Measurements from ENCODE around the gene FSIP1. TPM values are rescaled to one million over a fixed set of nuclear protein-coding genes. Genes with fewer than 3 reads are reported as not detected.

Gene FSIP1
- total RNA-seq, 4 donors from 2014 or later = 0.83 to 4.6 (median 1.4) TPM

DNA sequence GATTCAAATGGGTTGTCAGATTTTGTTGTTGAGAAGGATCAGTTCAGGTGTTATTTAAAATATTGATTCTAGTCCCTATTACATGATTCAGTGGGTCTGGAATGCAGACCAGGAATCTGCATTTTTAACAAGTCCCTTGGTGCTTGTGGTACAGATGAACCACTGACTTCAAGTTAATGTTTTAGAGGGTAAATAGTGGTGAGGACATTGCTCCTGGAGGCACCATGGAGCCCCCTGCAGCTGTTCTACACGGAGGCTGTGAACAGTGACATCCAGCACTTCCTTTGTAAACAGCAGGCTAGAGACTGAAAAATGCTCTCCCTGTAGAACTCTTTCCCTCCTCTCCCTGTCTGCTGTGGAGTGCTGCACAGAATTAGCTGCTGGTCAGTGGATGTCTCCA, 4.8 kb upstream of the FSIP1 start:
- no peaks in the 10 kb centered on the region for H3K9me3 ChIP-seq
- TF ChIP-seq POLR2A (IDR thresholded peaks at IDR 0.05; ENCODE audit: low read depth) = no peak
- TF ChIP-seq, protein P1, sequence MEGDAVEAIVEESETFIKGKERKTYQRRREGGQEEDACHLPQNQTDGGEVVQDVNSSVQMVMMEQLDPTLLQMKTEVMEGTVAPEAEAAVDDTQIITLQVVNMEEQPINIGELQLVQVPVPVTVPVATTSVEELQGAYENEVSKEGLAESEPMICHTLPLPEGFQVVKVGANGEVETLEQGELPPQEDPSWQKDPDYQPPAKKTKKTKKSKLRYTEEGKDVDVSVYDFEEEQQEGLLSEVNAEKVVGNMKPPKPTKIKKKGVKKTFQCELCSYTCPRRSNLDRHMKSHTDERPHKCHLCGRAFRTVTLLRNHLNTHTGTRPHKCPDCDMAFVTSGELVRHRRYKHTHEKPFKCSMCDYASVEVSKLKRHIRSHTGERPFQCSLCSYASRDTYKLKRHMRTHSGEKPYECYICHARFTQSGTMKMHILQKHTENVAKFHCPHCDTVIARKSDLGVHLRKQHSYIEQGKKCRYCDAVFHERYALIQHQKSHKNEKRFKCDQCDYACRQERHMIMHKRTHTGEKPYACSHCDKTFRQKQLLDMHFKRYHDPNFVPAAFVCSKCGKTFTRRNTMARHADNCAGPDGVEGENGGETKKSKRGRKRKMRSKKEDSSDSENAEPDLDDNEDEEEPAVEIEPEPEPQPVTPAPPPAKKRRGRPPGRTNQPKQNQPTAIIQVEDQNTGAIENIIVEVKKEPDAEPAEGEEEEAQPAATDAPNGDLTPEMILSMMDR (IDR thresholded peaks at IDR 0.05) = no peak
- no peak for TF ChIP-seq EP300 (IDR thresholded peaks at IDR 0.05)
- no peak for TF ChIP-seq POLR2AphosphoS5 (IDR thresholded peaks at IDR 0.05)
- WGBS = 27% methylated on average over 1 of the region's 1 CpG

DNA sequence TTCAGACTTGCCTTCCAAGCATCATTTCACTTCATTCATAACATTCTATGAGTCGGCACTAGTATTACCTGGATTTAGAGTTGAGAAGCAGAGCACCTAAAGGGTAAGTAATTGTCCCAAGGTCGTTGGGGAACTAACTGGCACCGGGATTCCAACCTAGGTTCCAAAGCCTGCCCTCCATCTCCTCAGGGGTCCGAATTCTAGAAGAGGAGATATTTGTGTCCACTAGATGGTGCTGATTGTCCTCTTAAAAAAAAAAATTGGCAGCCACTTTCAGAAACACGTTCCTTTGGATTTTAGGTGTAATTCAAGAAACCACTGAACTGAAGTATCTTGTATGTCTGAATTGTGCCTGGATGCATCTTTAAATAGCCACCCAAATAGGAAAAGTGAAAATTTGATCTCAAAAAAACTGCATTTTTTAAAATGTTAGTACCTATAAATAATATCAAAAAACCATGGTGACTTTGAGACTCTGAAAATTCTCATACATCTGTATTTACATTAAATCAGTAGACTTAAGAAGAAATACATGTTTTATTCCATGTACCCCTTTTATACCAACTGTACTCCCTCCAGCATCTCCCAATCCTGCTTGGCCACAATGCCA, 3.9 kb upstream of the FSIP1 start:
- intact Hi-C loops (cut with DNase I) = loop anchor here (5.0 kb wide), 1 partner anchor 151 kb away; no protein-coding TSS in a partner anchor
- no peaks in the 10 kb centered on the region for H3K36me3 ChIP-seq
- H3K4me1 ChIP-seq = peaks cover 13 to 77% (median 72%) of the 10 kb centered on the region in 4 donors
- no peak for DNase-seq (ENCODE audit: extremely low spot score)
- 4% methylated on average over 5 of the region's 5 CpGs for WGBS
- no peaks in the 10 kb centered on the region for H3K27me3 ChIP-seq
- H3K27ac ChIP-seq (replicated peaks in 1 of 4) = peak overlapping the region in 2 of 4 donors; percentile 8 to 40
- H3K9me3 ChIP-seq = no peaks in the 10 kb centered on the region
- TF ChIP-seq EP300 (IDR thresholded peaks at IDR 0.05) = no peak
- TF ChIP-seq, protein P1 (IDR thresholded peaks at IDR 0.05) = peak; percentile 64 to 71 (median 66)
- TF ChIP-seq POLR2A (IDR thresholded peaks at IDR 0.05; ENCODE audit: low read depth) = no peak
- no peak for TF ChIP-seq POLR2AphosphoS5 (IDR thresholded peaks at IDR 0.05)
- H3K4me3 ChIP-seq = no peak overlapping the region

More for the DNA sequence above, 4.8 kb upstream of the FSIP1 start:
- Histone ChIP-seq H3K27me3 (no peaks in the 10 kb centered on the region), H3K4me3 (no peak overlapping the region), H3K36me3 (no peaks in the 10 kb centered on the region), H3K4me1 (peaks cover 13 to 76% (median 71%) of the 10 kb centered on the region in 4 donors), H3K27ac (replicated peaks in 1 of 4) (no peak overlapping the region)
- intact Hi-C loops (cut with DNase I) = loop anchor here (5.0 kb wide), 1 partner anchor 150 kb away; no protein-coding TSS in a partner anchor
- DNase-seq (ENCODE audit: extremely low spot score) = no peak

DNA sequence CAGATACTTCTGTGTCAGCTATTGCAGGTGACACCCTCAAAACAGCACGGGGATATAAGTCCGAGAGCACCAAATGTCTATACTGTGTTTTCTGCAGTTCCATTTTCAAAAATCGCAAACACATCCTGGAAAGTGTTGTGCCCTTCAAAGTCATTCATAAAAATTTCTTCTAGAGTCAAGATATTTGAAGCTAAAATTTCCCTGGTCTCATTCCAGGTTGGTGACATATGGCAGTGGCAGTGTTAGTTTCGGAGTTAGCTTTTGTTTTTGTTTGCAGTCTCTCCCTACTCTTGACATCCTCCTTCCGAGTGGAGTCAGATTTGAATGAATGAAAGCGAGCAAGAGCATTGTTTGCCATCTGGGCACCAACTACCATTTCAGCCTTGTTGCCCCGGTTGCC, 3.2 kb upstream of the FSIP1 start:
- H3K4me1 ChIP-seq = peaks cover 13 to 79% (median 72%) of the 10 kb centered on the region in 4 donors
- intact Hi-C loops (cut with DNase I) = loop anchor here (2.0 to 5.0 kb wide), 2 partner anchors 151 to 189 kb away; no protein-coding TSS in a partner anchor
- H3K9me3 ChIP-seq = no peaks in the 10 kb centered on the region
- H3K36me3 ChIP-seq = no peaks in the 10 kb centered on the region
- no peaks in the 10 kb centered on the region for H3K27me3 ChIP-seq
- H3K27ac ChIP-seq (replicated peaks in 1 of 4) = peak overlapping the region in 2 of 4 donors; percentile 8 to 40
- no peak overlapping the region for H3K4me3 ChIP-seq
- no peak for TF ChIP-seq EP300 (IDR thresholded peaks at IDR 0.05)
- TF ChIP-seq, protein P1 (IDR thresholded peaks at IDR 0.05) = no peak
- no peak for TF ChIP-seq POLR2A (IDR thresholded peaks at IDR 0.05; ENCODE audit: low read depth)
- no peak for TF ChIP-seq POLR2AphosphoS5 (IDR thresholded peaks at IDR 0.05)
- DNase-seq (ENCODE audit: extremely low spot score) = no peak
- 81% methylated on average over 7 of the region's 7 CpGs for WGBS

DNA sequence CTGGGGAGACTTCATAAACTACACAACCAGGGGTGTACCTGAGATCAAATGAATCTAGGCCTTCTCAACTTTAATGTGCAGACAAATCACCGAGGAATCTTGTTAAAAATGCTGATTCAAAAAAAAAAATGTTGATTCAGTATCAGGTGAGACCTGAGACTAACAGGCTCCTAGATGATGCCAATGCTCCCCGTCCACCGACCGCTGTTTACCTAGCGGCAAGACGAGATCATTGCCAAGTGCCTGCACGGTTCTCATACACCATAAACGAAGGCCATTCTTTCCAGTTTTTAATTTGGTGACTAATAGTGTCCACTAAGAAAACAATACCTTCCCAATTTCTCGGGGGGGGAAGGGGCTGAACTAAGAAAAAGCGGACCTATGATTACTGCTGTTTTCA, 2.5 kb upstream of the FSIP1 start:
- H3K4me1 ChIP-seq = peaks cover 13 to 76% (median 71%) of the 10 kb centered on the region in 4 donors
- no peaks in the 10 kb centered on the region for H3K27me3 ChIP-seq
- no peaks in the 10 kb centered on the region for H3K9me3 ChIP-seq
- WGBS = 72% methylated on average over 10 of the region's 10 CpGs
- intact Hi-C loops (cut with DNase I) = loop anchor here (2.0 to 5.0 kb wide), 2 partner anchors 152 to 190 kb away; no protein-coding TSS in a partner anchor
- no peak overlapping the region for H3K4me3 ChIP-seq
- peak overlapping the region in 2 of 4 donors; percentile 86 to 90 for H3K27ac ChIP-seq (replicated peaks in 1 of 4)
- DNase-seq (ENCODE audit: extremely low spot score) = no peak
- no peaks in the 10 kb centered on the region for H3K36me3 ChIP-seq
- no peak for TF ChIP-seq POLR2AphosphoS5 (IDR thresholded peaks at IDR 0.05)
- TF ChIP-seq, protein P1 (IDR thresholded peaks at IDR 0.05) = no peak
